Neural progenitor cell (in vitro differentiated cells): ENCODE data around the gene DCAF5. TPM values are rescaled to one million over a fixed set of nuclear protein-coding genes. Genes with fewer than 3 reads are reported as not detected.
A peak's percentile ranks its signal among the peaks of the same experiment; 100 is the strongest.
"Not testable (repeated sequence)": the region's sequence is repeated elsewhere in the genome, so short reads cannot be mapped to it uniquely, and the experiment has no call there.

Experiments used
- DNase-seq: peaks from one replicate; pipeline ENCODE4 v3.0.0-alpha.2; 2016; ENCODE audit warnings: low spot score
- H2AFZ ChIP-seq: fragments of 200-600 bp; sonication (generic); replicated peaks from 2 replicates; pipeline ENCODE4 v1.6.1; 2016; ENCODE audit warnings: antibody characterized with exemption
- H3F3A ChIP-seq: fragments of 200-600 bp; sonication (generic); 2 replicates; pipeline ENCODE4 v1.6.1; 2016; ENCODE audit warnings: antibody characterized with exemption, low read depth
- H3K27ac ChIP-seq: fragments of 200-600 bp; sonication (generic); 2 replicates; pipeline ENCODE4 v1.5.1; 2016; ENCODE audit warnings: mild to moderate bottlenecking
- H3K27me3 ChIP-seq: fragments of 200-600 bp; sonication (generic); 2 replicates; pipeline ENCODE4 v1.6.1; 2016; ENCODE audit warnings: mild to moderate bottlenecking, moderate library complexity
- H3K36me3 ChIP-seq: fragments of 200-600 bp; sonication (generic); 2 replicates; pipeline ENCODE4 v1.5.1; 2016
- H3K4me1 ChIP-seq: fragments of 200-600 bp; sonication (generic); 2 replicates; pipeline ENCODE4 v1.6.1; 2016; ENCODE audit warnings: mixed run types
- H3K4me2 ChIP-seq: fragments of 200-600 bp; sonication (generic); 2 replicates; pipeline ENCODE4 v1.6.1; 2016
- H3K4me3 ChIP-seq: fragments of 200-600 bp; sonication (generic); 2 replicates; pipeline ENCODE4 v1.5.1; 2016
- H3K79me2 ChIP-seq: fragments of 200-600 bp; sonication (generic); 2 replicates; pipeline ENCODE4 v1.6.1; 2016; ENCODE audit warnings: low read depth
- H3K9ac ChIP-seq: fragments of 200-600 bp; sonication (generic); 2 replicates; pipeline ENCODE4 v1.6.1; 2016
- H3K9me3 ChIP-seq: fragments of 200-600 bp; sonication (generic); 2 replicates; pipeline ENCODE4 v1.5.1; 2016; ENCODE audit warnings: low read depth
- H4K20me1 ChIP-seq: fragments of 200-600 bp; sonication (generic); 2 replicates; pipeline ENCODE4 v1.6.1; 2016; ENCODE audit warnings: low read depth
- H3K27ac Mint-ChIP-seq: 3 replicates; pipeline ENCODE4 v1.8.0; 2021; ENCODE audit warnings: mixed read lengths
- H3K27me3 Mint-ChIP-seq: 2 replicates; pipeline ENCODE4 v1.8.0; 2022; ENCODE audit warnings: low read depth, mild to moderate bottlenecking, inconsistent platforms, moderate library complexity, mixed read lengths; ENCODE audit not compliant: insufficient read depth
- H3K36me3 Mint-ChIP-seq: 3 replicates; pipeline ENCODE4 v1.8.0; 2021; ENCODE audit warnings: mixed read lengths
- H3K4me1 Mint-ChIP-seq: 3 replicates; pipeline ENCODE4 v1.8.0; 2021; ENCODE audit warnings: mixed read lengths
- H3K4me3 Mint-ChIP-seq: 3 replicates; pipeline ENCODE4 v1.8.0; 2021; ENCODE audit warnings: mild to moderate bottlenecking, moderate library complexity, mixed read lengths
- H3K9me3 Mint-ChIP-seq: 3 replicates; pipeline ENCODE4 v1.8.0; 2020; ENCODE audit warnings: mixed read lengths
- CTCF ChIP-seq: fragments of 200-600 bp; sonication (generic); IDR thresholded peaks from 2 replicates; pipeline ENCODE4 v1.5.1; 2017; ENCODE audit warnings: antibody characterized with exemption, mild to moderate bottlenecking
- EZH2 ChIP-seq: fragments of 200-600 bp; sonication (generic); IDR thresholded peaks from 2 replicates; pipeline ENCODE4 v1.6.1; 2017; ENCODE audit warnings: antibody characterized with exemption, mild to moderate bottlenecking, moderate library complexity
- EZH2phosphoT487 ChIP-seq: fragments of 200-600 bp; sonication (generic); IDR thresholded peaks from 2 replicates; pipeline ENCODE4 v1.6.1; 2017; ENCODE audit warnings: antibody characterized with exemption
- total RNA-seq: library from RNA; depleted of rRNA; stranded (reverse); fragments of >200 nt; gene quantifications from 2 replicates; pipeline ENCODE4 v1.2.3, GENCODE V29; 2015; ENCODE audit warnings: low replicate concordance

DCAF5 gene
- total RNA-seq, 1 donor from 2014 or later, result 22.4 TPM

GRCh38 chr14:69034612-69035262, 118.2 kb downstream of the DCAF5 start:
- no peak overlapping the region for H3K27ac ChIP-seq
- Mint-ChIP-seq H3K4me3 (no peak overlapping the region), H3K27me3 (peaks cover 6% of the 10 kb centered on the region), H3K4me1 (peaks cover 21% of the 10 kb centered on the region), H3K9me3 (no peaks in the 10 kb centered on the region), H3K27ac (no peak overlapping the region), H3K36me3 (no peaks in the 10 kb centered on the region)
- no peak overlapping the region for H2AFZ ChIP-seq
- no peaks in the 10 kb centered on the region for H4K20me1 ChIP-seq
- H3K9me3 ChIP-seq, result no peaks in the 10 kb centered on the region
- DNase-seq, result no peak
- H3K79me2 ChIP-seq, result no peaks in the 10 kb centered on the region
- H3K4me1 ChIP-seq, result peaks cover 7% of the 10 kb centered on the region
- no peaks in the 10 kb centered on the region for H3K27me3 ChIP-seq
- peaks cover 10% of the 10 kb centered on the region for H3F3A ChIP-seq
- TF ChIP-seq CTCF (no peak), EZH2phosphoT487 (no peak), EZH2 (no peak)
- no peaks in the 10 kb centered on the region for H3K36me3 ChIP-seq
- no peak overlapping the region for H3K9ac ChIP-seq
- H3K4me2 ChIP-seq, result no peak overlapping the region
- no peak overlapping the region for H3K4me3 ChIP-seq

- no peaks in the 10 kb centered on the region for H3K79me2 ChIP-seq
- Mint-ChIP-seq H3K4me1 (no peaks in the 10 kb centered on the region), H3K4me3 (no peak overlapping the region), H3K36me3 (no peaks in the 10 kb centered on the region), H3K9me3 (no peaks in the 10 kb centered on the region), H3K27ac (no peak overlapping the region), H3K27me3 (no peaks in the 10 kb centered on the region)
- TF ChIP-seq EZH2 (no peak), EZH2phosphoT487 (no peak), CTCF (no peak)
- H3K36me3 ChIP-seq, result no peaks in the 10 kb centered on the region
- DNase-seq, result no peak
- no peaks in the 10 kb centered on the region for H3K9me3 ChIP-seq
- H3K4me1 ChIP-seq, result peaks cover 7% of the 10 kb centered on the region
- H3K27me3 ChIP-seq, result no peaks in the 10 kb centered on the region
- H3K4me3 ChIP-seq, result no peak overlapping the region
- H2AFZ ChIP-seq, result peak overlapping the region; percentile 42
- H3F3A ChIP-seq, result no peaks in the 10 kb centered on the region
- no peak overlapping the region for H3K9ac ChIP-seq
- no peak overlapping the region for H3K4me2 ChIP-seq
- H4K20me1 ChIP-seq, result no peaks in the 10 kb centered on the region
- H3K27ac ChIP-seq, result no peak overlapping the region
Observed at GRCh38 chr14:69027242-69027913, 125.5 kb downstream of the DCAF5 start.

- no peaks in the 10 kb centered on the region for H3K9me3 ChIP-seq
- no peaks in the 10 kb centered on the region for H3K36me3 Mint-ChIP-seq
- no peak overlapping the region for H3K4me3 Mint-ChIP-seq
- no peak overlapping the region for H3K27ac Mint-ChIP-seq
- H3K4me2 ChIP-seq, result no peak overlapping the region
- no peaks in the 10 kb centered on the region for H3K9me3 Mint-ChIP-seq
- H3K79me2 ChIP-seq, result no peaks in the 10 kb centered on the region
- peaks cover under 1% of the 10 kb centered on the region for H3K4me1 Mint-ChIP-seq
- H4K20me1 ChIP-seq, result no peaks in the 10 kb centered on the region
- no peak for DNase-seq
- H3K4me3 ChIP-seq, result no peak overlapping the region
- H3F3A ChIP-seq, result no peaks in the 10 kb centered on the region
- H3K27me3 Mint-ChIP-seq, result no peaks in the 10 kb centered on the region
- H3K9ac ChIP-seq, result no peak overlapping the region
- H3K27ac ChIP-seq, result no peak overlapping the region
- no peak for TF ChIP-seq EZH2
- TF ChIP-seq CTCF, result no peak
- TF ChIP-seq EZH2phosphoT487, result no peak
- peaks cover 7% of the 10 kb centered on the region for H3K4me1 ChIP-seq
- H3K27me3 ChIP-seq, result no peaks in the 10 kb centered on the region
- no peaks in the 10 kb centered on the region for H3K36me3 ChIP-seq
- peak overlapping the region; percentile 57 for H2AFZ ChIP-seq
Observed at GRCh38 chr14:69023035-69023434, 129.9 kb downstream of the DCAF5 start.

- not testable (repeated sequence) for H2AFZ ChIP-seq, H3K36me3 Mint-ChIP-seq, H3K4me3 Mint-ChIP-seq
Observed at GRCh38 chr14:69022093-69022492, 130.8 kb downstream of the DCAF5 start.

More at GRCh38 chr14:69022093-69022492, 130.8 kb downstream of the DCAF5 start:
- H3K27me3 Mint-ChIP-seq, H3K4me2 ChIP-seq, H3K9ac ChIP-seq, H3K9me3 ChIP-seq, H4K20me1 ChIP-seq, H3K27ac Mint-ChIP-seq, H3K27ac ChIP-seq, H3K4me1 Mint-ChIP-seq, H3K36me3 ChIP-seq, DNase-seq, H3K27me3 ChIP-seq, H3K79me2 ChIP-seq, H3F3A ChIP-seq, H3K4me3 ChIP-seq, H3K9me3 Mint-ChIP-seq, H3K4me1 ChIP-seq: not testable (repeated sequence)
